Measurements from ENCODE around the gene PCBP3.
"Not testable (repeated sequence)": the region's sequence is repeated elsewhere in the genome, so short reads cannot be mapped to it uniquely, and the experiment has no call there.

DNA sequence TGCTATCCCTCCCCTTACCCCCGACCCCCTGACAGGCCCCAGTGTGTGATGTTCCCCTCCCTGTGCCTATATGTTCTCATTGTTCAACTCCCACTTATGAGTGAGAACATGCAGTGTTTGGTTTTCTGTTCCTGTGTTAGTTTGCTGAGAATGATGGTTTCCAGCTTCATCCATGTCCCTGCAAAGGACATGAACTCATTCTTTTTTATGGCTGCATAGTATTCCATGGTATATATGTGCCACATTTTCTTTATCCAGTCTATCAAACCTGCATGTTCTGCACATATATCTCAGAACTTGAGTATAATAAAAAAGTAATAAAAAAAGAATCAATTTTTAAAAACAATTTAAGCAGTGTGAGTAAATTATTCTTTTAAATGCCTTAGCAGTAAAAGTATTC lies 76.7 kb downstream of the PCBP3 start:
- TF ChIP-seq NBN (IDR thresholded peaks at IDR 0.05); ZNF687 (IDR thresholded peaks at IDR 0.05); POLR2AphosphoS5 (IDR thresholded peaks at IDR 0.05; ENCODE audit: low read length); REST (IDR thresholded peaks at IDR 0.05; ENCODE audit: low read depth, low read length); HDAC2 (IDR thresholded peaks at IDR 0.05): not testable (repeated sequence)

Measured in GM12878 (cell line).